Loucy (cell line): Measurements from ENCODE around the gene MBP.

Experiments
- CTCF ChIP-seq: fragments of 200-600 bp; sonication (generic); conservative IDR thresholded peaks from 2 replicates; pipeline ENCODE4 v1.5.1; 2014; ENCODE audit warnings: mild to moderate bottlenecking, antibody characterized with exemption, low read length
- EZH2phosphoT487 ChIP-seq: fragments of 200-600 bp; IDR thresholded peaks from 2 replicates; pipeline ENCODE4 v1.6.1; 2018; ENCODE audit warnings: antibody characterized with exemption, mild to moderate bottlenecking, moderate library complexity, borderline replicate concordance

GRCh38 chr18:77072566-77072965 is 60.0 kb downstream of the MBP start:
- TF ChIP-seq CTCF, result no peak
- no peak for TF ChIP-seq EZH2phosphoT487
